ENCODE data around the gene ZFYVE9. TPM values are rescaled to one million over a fixed set of nuclear protein-coding genes. Genes with fewer than 3 reads are reported as not detected.
A peak's percentile ranks its signal among the peaks of the same experiment; 100 is the strongest.

ZFYVE9 gene
- total and polyA plus RNA-seq, 2 of the 13 experiments (the other 11 are each of a cell fraction or from before 2014, with no cell fraction given), result 9.2 to 19.8 TPM

DNA sequence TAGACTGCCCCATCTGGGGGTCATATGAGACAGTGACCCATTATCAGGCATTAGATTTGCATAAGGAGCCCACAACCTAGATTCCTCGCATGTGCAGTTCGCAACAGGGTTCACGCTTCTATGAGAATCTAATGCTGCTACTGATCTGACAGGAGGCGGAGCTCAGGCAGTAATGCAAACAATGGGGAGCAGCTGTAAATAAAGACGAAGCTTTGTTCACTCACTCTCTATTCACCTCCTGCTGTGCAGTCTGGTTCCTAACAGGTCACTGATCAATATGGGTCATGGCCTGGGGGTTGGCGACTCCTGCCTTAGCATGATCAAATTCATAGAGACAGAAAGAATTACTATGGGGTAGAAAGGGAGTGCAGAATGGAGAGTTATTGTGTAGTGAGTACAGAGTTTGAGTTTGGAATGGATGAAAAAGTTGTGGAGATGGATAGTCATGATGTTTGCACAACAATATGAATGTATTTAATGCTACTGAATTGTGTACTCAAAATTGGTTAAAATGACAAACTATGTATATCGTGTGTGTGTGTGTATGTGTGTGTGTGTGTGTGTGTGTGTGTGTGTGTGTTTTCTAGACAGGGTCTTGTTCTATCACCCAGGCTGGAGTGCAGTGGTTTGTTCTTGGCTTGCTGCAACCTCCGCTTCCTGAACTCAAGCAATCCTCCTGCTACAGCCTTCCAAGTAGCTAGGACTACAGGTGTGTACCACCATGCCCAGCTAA, 43.6 kb upstream of the ZFYVE9 start (continued):
- peak; percentile 84; the same call in 1 of the 2 replicates for TF ChIP-seq MLX (CRISPR knock-in tag; IDR thresholded peaks at IDR 0.05)
- TF ChIP-seq SRSF1 (optimal IDR thresholded peaks at IDR 0.05; ENCODE audit: low read depth, low read length), result no peak
- TF ChIP-seq ZNF20 (CRISPR knock-in tag; IDR thresholded peaks at IDR 0.05), result no peak
- TF ChIP-seq SYNCRIP (IDR thresholded peaks at IDR 0.05; ENCODE audit: insufficient read depth, low read depth, low read length), result no peak
- TF ChIP-seq ZNF317 (CRISPR knock-in tag; IDR thresholded peaks at IDR 0.05), result no peak
- no peak for TF ChIP-seq ZNF276 (CRISPR knock-in tag; IDR thresholded peaks at IDR 0.05; ENCODE audit: low read depth)
- TF ChIP-seq THAP11 (CRISPR knock-in tag; IDR thresholded peaks at IDR 0.05), result peak; percentile 66
- TF ChIP-seq ZNF713 (CRISPR knock-in tag; IDR thresholded peaks at IDR 0.05), result no peak
- TF ChIP-seq ZBTB8A (CRISPR knock-in tag; IDR thresholded peaks at IDR 0.05; ENCODE audit: borderline replicate concordance, low read depth), result no peak
- TF ChIP-seq ZNF558 (CRISPR knock-in tag; IDR thresholded peaks at IDR 0.05; ENCODE audit: borderline replicate concordance), result no peak
- no peak for TF ChIP-seq MAF1 (CRISPR knock-in tag; IDR thresholded peaks at IDR 0.05; ENCODE audit: borderline replicate concordance)
- no peak for TF ChIP-seq NFIC (IDR thresholded peaks at IDR 0.05; ENCODE audit: low read length)
- TF ChIP-seq FOSL1 (CRISPR knock-in tag; IDR thresholded peaks at IDR 0.05; ENCODE audit: borderline replicate concordance), result no peak
- peak; percentile 85; the same call in 1 of the 2 replicates for TF ChIP-seq ZNF292 (CRISPR knock-in tag; IDR thresholded peaks at IDR 0.05; ENCODE audit: borderline replicate concordance, low read depth)
- 0 out of 2 replicates have a peak, but pooled peaks have one; percentile 23 for TF ChIP-seq RFXANK (CRISPR knock-in tag; IDR thresholded peaks at IDR 0.05)
- no peak for TF ChIP-seq HES4 (CRISPR knock-in tag; IDR thresholded peaks at IDR 0.05; ENCODE audit: borderline replicate concordance)
- TF ChIP-seq TRIM22 (IDR thresholded peaks at IDR 0.05), result no peak
- no peak for TF ChIP-seq SRF (IDR thresholded peaks at IDR 0.05; ENCODE audit: low read depth, low read length)
- TF ChIP-seq, protein P1, sequence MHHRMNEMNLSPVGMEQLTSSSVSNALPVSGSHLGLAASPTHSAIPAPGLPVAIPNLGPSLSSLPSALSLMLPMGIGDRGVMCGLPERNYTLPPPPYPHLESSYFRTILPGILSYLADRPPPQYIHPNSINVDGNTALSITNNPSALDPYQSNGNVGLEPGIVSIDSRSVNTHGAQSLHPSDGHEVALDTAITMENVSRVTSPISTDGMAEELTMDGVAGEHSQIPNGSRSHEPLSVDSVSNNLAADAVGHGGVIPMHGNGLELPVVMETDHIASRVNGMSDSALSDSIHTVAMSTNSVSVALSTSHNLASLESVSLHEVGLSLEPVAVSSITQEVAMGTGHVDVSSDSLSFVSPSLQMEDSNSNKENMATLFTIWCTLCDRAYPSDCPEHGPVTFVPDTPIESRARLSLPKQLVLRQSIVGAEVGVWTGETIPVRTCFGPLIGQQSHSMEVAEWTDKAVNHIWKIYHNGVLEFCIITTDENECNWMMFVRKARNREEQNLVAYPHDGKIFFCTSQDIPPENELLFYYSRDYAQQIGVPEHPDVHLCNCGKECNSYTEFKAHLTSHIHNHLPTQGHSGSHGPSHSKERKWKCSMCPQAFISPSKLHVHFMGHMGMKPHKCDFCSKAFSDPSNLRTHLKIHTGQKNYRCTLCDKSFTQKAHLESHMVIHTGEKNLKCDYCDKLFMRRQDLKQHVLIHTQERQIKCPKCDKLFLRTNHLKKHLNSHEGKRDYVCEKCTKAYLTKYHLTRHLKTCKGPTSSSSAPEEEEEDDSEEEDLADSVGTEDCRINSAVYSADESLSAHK (CRISPR knock-in tag; IDR thresholded peaks at IDR 0.05; ENCODE audit: borderline replicate concordance), result no peak
- no peak for TF ChIP-seq HOXA9 (CRISPR knock-in tag; IDR thresholded peaks at IDR 0.05; ENCODE audit: borderline replicate concordance)
- TF ChIP-seq CHD2 (IDR thresholded peaks at IDR 0.05; ENCODE audit: low read depth, low read length), result no peak
- no peak for TF ChIP-seq RELA (CRISPR knock-in tag; IDR thresholded peaks at IDR 0.05)
- no peak for TF ChIP-seq MZF1 (CRISPR knock-in tag; IDR thresholded peaks at IDR 0.05; ENCODE audit: borderline replicate concordance)
- peak; percentile 88 for TF ChIP-seq TARDBP (CRISPR knock-in tag; IDR thresholded peaks at IDR 0.05)

All from HepG2 (cell line).